PFSK-1 (cell line): Measurements from ENCODE around the gene VARS1.

Experiments used
- FOXP2 ChIP-seq: optimal IDR thresholded peaks from 2 replicates; pipeline ENCODE3; 2011; ENCODE audit warnings: borderline replicate concordance, control low read depth, inconsistent platforms; ENCODE audit not compliant: insufficient read depth; ENCODE audit errors: extremely low read length, extremely low read depth
- POLR2AphosphoS5 ChIP-seq: IDR thresholded peaks from 2 replicates; pipeline ENCODE4 v1.6.1; 2012; ENCODE audit warnings: low read depth, mild to moderate bottlenecking, control low read depth, low read length, moderate library complexity
- REST ChIP-seq, 2 experiments: IDR thresholded peaks; 2 replicates each; pipeline versions ENCODE4 v1.6.1 to v1.8.0; 2011 to 2012; ENCODE audit warnings: low read depth in 2 of 2, low read length in 2 of 2, control low read depth in 1 of 2, inconsistent platforms in 1 of 2, mild to moderate bottlenecking in 1 of 2, moderate library complexity in 1 of 2; ENCODE audit not compliant: insufficient read depth in 1 of 2
- TAF1 ChIP-seq: IDR thresholded peaks from 2 replicates; pipeline ENCODE4 v1.6.1; 2012; ENCODE audit warnings: low read length, control low read depth, borderline replicate concordance; ENCODE audit not compliant: insufficient read depth

- no peak for TF ChIP-seq POLR2AphosphoS5
- no peak for TF ChIP-seq FOXP2
- no peak for TF ChIP-seq REST (IDR thresholded peaks at IDR 0.05; ENCODE audit: insufficient read depth in 1 of 2, low read depth in 2 of 2, low read length in 2 of 2)
- no peak for TF ChIP-seq TAF1
Observed at GRCh38 chr6:31792090-31792374, 3.5 kb downstream of the VARS1 start.
